ENCODE data around the gene RAB31.

The RAB31 gene

DNA sequence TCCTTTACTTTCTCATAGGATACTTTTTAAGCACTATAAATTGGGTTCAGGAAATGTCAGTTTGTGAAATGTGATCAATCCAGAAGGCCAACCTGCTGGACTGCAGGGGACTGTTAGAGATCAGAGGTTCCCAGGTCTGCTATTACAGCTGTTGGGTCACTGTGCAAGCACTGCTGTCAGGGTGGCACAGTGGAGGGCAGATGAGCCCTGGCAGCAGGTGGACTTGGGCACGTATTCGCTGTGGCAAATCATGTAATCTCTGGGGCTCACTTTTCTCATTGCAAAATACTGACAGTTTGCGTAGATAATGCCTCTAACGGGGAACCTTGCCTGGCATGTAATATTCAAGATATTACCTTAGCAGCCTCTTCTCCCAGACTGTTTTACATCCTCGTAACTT is 18.1 kb downstream of the RAB31 start:
- peak overlapping the region in 1 of 2 donors; percentile 9 for H3K4me3 ChIP-seq (ENCODE audit: low read length in 2 of 2)
- peaks cover 11% of the 10 kb centered on the region for H3K4me1 ChIP-seq (ENCODE audit: control insufficient read depth, insufficient read depth, low read length)
- H3K36me3 ChIP-seq (ENCODE audit: control insufficient read depth in 2 of 2, insufficient read depth in 2 of 2, low read length in 2 of 2) = peaks cover 0 to 2% of the 10 kb centered on the region in 2 donors
- no peaks in the 10 kb centered on the region for H3K27me3 ChIP-seq (ENCODE audit: control insufficient read depth in 1 of 2, insufficient read depth in 2 of 2, low read length in 2 of 2)
- H3K9ac ChIP-seq (ENCODE audit: low read length in 2 of 2) = no peak overlapping the region
- H3K9me3 ChIP-seq (ENCODE audit: control insufficient read depth in 2 of 2, low read length in 2 of 2) = no peaks in the 10 kb centered on the region
- no peak overlapping the region for H3K27ac ChIP-seq (ENCODE audit: low read length)

DNA sequence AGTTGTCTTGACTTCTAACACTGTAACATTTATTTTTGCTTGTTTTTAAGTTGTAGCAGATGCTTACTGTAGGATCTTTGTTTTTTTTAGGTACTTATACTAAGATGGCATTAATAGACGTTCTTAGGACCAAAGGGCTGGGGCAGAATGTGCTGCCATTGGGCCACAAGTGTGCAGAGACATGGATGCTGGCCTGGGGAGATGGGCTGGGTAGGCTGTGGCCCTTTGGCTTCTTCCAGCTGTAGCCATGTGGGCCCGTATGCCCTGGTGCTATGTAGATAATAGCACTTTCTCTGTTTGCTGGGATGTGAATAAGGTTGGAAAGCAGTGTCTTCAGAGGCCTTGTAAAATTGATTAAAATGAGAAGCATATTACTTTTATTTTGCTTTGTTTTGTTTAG is 18.8 kb downstream of the RAB31 start:
- Histone ChIP-seq H3K4me3 (ENCODE audit: low read length in 2 of 2) (no peak overlapping the region), H3K9ac (ENCODE audit: low read length in 2 of 2) (no peak overlapping the region), H3K36me3 (ENCODE audit: control insufficient read depth in 2 of 2, insufficient read depth in 2 of 2, low read length in 2 of 2) (peaks cover under 1 to 3% of the 10 kb centered on the region in 2 donors), H3K27ac (ENCODE audit: low read length) (no peak overlapping the region), H3K4me1 (ENCODE audit: control insufficient read depth, insufficient read depth, low read length) (peaks cover 9% of the 10 kb centered on the region), H3K27me3 (ENCODE audit: control insufficient read depth in 1 of 2, insufficient read depth in 2 of 2, low read length in 2 of 2) (no peaks in the 10 kb centered on the region), H3K9me3 (ENCODE audit: control insufficient read depth in 2 of 2, low read length in 2 of 2) (no peaks in the 10 kb centered on the region)

DNA sequence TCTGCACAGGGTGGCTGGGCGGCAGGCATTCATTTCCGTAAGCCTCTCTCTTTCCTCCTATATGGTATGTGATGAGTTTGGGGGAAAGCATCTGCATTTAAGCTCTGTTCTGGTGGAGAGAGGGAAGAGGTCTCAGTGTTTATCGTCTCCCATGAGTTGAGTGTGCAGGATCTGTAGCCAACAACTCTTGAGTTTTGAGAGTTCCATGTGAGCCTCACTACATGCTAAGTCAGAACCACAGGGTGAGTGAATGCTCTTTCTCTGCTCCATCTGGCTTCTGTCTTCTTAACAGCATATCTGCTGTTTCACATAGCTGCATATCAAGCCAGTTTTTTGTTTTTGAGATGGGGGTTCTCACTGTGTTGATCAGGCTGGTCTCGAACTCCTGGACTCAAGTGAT is 22.7 kb downstream of the RAB31 start:
- Histone ChIP-seq H3K9me3 (ENCODE audit: control insufficient read depth in 2 of 2, low read length in 2 of 2) (no peaks in the 10 kb centered on the region), H3K27me3 (ENCODE audit: control insufficient read depth in 1 of 2, insufficient read depth in 2 of 2, low read length in 2 of 2) (no peaks in the 10 kb centered on the region), H3K4me3 (ENCODE audit: low read length in 2 of 2) (no peak overlapping the region), H3K36me3 (ENCODE audit: control insufficient read depth in 2 of 2, insufficient read depth in 2 of 2, low read length in 2 of 2) (peaks cover 14 to 15% of the 10 kb centered on the region in 2 donors), H3K9ac (ENCODE audit: low read length in 2 of 2) (no peak overlapping the region), H3K27ac (ENCODE audit: low read length) (no peak overlapping the region), H3K4me1 (ENCODE audit: control insufficient read depth, insufficient read depth, low read length) (peaks cover 11% of the 10 kb centered on the region)

DNA sequence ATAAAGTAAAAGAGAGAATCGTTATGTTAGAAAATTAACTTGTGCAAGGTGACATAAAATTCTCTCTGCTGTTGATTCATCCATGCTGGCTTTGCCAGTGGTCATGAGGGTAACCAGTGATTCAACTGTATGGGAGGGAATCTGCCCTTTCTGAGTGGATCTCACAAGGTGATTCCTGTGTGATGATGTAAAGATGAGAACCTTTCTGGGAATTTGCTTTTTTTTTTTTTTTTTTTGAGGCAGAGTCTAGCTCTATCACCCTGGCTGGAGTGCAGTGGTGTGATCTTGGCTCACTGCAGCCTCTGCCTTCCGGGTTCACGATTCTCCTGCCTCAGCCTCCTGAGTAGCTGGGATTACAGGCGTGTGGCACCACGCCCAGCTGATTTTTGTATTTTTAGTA is 23.3 kb downstream of the RAB31 start:
- no peaks in the 10 kb centered on the region for H3K9me3 ChIP-seq (ENCODE audit: control insufficient read depth in 2 of 2, low read length in 2 of 2)
- no peak overlapping the region for H3K9ac ChIP-seq (ENCODE audit: low read length in 2 of 2)
- H3K4me1 ChIP-seq (ENCODE audit: control insufficient read depth, insufficient read depth, low read length) = peaks cover 7% of the 10 kb centered on the region
- H3K27ac ChIP-seq (ENCODE audit: low read length) = no peak overlapping the region
- no peak overlapping the region for H3K4me3 ChIP-seq (ENCODE audit: low read length in 2 of 2)
- H3K27me3 ChIP-seq (ENCODE audit: control insufficient read depth in 1 of 2, insufficient read depth in 2 of 2, low read length in 2 of 2) = no peaks in the 10 kb centered on the region
- H3K36me3 ChIP-seq (ENCODE audit: control insufficient read depth in 2 of 2, insufficient read depth in 2 of 2, low read length in 2 of 2) = peaks cover 14 to 15% of the 10 kb centered on the region in 2 donors

DNA sequence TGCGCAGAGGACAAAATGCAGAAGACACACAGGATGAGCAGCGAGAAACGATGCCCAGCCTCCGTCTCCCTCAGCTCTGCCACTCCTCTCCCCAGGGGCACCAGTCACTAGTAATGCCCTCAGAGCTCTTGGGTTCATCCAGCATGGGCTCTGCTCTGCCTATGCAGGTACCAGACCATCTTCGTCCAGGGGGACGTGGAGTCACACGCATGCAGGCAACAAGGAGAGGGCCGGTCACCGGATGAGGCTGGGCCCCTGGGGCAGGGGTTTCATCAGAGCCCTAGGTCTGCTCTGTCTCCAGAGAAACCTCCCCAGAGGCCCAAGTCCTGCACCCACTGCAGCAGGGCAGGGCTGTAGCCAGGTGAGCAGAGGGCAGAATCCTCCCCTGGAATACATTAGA is 23.9 kb downstream of the RAB31 start:
- Histone ChIP-seq H3K4me3 (ENCODE audit: low read length in 2 of 2) (no peak overlapping the region), H3K27ac (ENCODE audit: low read length) (no peak overlapping the region), H3K4me1 (ENCODE audit: control insufficient read depth, insufficient read depth, low read length) (peaks cover 3% of the 10 kb centered on the region), H3K36me3 (ENCODE audit: control insufficient read depth in 2 of 2, insufficient read depth in 2 of 2, low read length in 2 of 2) (peaks cover 14 to 15% of the 10 kb centered on the region in 2 donors), H3K27me3 (ENCODE audit: control insufficient read depth in 1 of 2, insufficient read depth in 2 of 2, low read length in 2 of 2) (no peaks in the 10 kb centered on the region), H3K9me3 (ENCODE audit: control insufficient read depth in 2 of 2, low read length in 2 of 2) (no peaks in the 10 kb centered on the region), H3K9ac (ENCODE audit: low read length in 2 of 2) (no peak overlapping the region)

DNA sequence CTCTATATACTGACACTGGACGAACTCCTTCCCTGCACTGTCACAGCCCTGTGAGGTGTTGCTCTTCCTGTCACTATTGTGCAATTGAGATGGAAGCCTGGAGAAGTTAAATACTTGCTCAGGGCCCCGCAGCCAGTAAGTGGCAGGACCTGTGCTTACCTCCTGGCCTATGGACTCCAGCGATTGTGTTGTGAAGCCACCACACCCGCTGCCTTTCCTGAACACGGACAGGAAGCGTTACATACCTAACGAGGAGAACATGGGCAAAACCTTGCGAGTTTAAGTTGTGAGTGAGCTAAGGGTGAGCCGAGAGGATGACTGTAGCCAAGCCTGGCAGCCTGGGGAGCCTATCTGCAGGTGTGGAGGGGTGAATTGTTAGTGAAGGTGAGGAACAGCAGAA is 26.1 kb downstream of the RAB31 start:
- Histone ChIP-seq H3K27ac (ENCODE audit: low read length) (no peak overlapping the region), H3K4me3 (ENCODE audit: low read length in 2 of 2) (no peak overlapping the region), H3K36me3 (ENCODE audit: control insufficient read depth in 2 of 2, insufficient read depth in 2 of 2, low read length in 2 of 2) (peaks cover 14 to 15% of the 10 kb centered on the region in 2 donors), H3K9me3 (ENCODE audit: control insufficient read depth in 2 of 2, low read length in 2 of 2) (no peaks in the 10 kb centered on the region), H3K9ac (ENCODE audit: low read length in 2 of 2) (no peak overlapping the region), H3K4me1 (ENCODE audit: control insufficient read depth, insufficient read depth, low read length) (peaks cover 10% of the 10 kb centered on the region), H3K27me3 (ENCODE audit: control insufficient read depth in 1 of 2, insufficient read depth in 2 of 2, low read length in 2 of 2) (no peaks in the 10 kb centered on the region)

DNA sequence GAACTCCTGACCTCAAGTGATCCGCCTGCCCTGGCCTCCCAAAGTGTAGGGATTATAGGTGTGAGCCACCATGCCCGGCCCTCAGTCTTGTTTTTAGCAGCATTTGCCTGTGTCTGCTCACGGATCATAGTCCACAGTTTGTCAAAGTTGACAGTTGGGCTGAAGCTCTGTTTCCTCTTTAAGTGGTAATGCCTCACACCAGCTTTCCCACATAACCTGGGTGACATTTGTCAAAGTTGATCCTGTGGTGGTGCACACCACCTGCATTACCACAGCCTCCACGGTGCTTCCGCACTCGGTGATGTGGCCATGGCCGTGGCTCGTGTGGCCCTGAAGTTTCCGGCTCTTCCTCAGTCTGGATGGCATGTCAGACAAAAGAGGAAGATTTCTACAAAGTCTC is 27.1 kb downstream of the RAB31 start:
- Histone ChIP-seq H3K27me3 (ENCODE audit: control insufficient read depth in 1 of 2, insufficient read depth in 2 of 2, low read length in 2 of 2) (no peaks in the 10 kb centered on the region), H3K27ac (ENCODE audit: low read length) (no peak overlapping the region), H3K9me3 (ENCODE audit: control insufficient read depth in 2 of 2, low read length in 2 of 2) (no peaks in the 10 kb centered on the region), H3K4me1 (ENCODE audit: control insufficient read depth, insufficient read depth, low read length) (peaks cover 10% of the 10 kb centered on the region), H3K36me3 (ENCODE audit: control insufficient read depth in 2 of 2, insufficient read depth in 2 of 2, low read length in 2 of 2) (peaks cover 14 to 15% of the 10 kb centered on the region in 2 donors), H3K4me3 (ENCODE audit: low read length in 2 of 2) (no peak overlapping the region), H3K9ac (ENCODE audit: low read length in 2 of 2) (no peak overlapping the region)

DNA sequence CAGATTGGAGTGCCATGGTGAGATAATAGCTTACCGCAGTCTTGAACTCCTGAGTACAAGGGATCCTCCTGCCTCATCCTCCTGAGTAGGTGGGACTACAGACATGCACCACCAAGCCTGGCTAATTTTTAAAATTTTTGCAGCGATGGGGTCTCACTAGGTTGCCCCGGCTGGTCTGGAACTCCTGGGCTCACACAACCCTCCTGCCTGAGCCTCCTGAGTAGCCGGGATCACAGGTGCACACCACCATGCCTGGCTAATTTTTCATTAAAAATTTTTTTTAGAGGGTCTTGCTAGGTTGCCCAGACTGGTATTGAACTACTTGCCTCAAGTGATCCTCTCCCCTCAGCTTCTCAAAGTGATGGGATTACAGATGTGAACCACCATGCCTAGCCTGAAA is 27.8 kb downstream of the RAB31 start:
- Histone ChIP-seq H3K9me3 (ENCODE audit: control insufficient read depth in 2 of 2, low read length in 2 of 2) (no peaks in the 10 kb centered on the region), H3K4me3 (ENCODE audit: low read length in 2 of 2) (no peak overlapping the region), H3K27me3 (ENCODE audit: control insufficient read depth in 1 of 2, insufficient read depth in 2 of 2, low read length in 2 of 2) (no peaks in the 10 kb centered on the region), H3K4me1 (ENCODE audit: control insufficient read depth, insufficient read depth, low read length) (peaks cover 10% of the 10 kb centered on the region), H3K9ac (ENCODE audit: low read length in 2 of 2) (no peak overlapping the region), H3K27ac (ENCODE audit: low read length) (no peak overlapping the region), H3K36me3 (ENCODE audit: control insufficient read depth in 2 of 2, insufficient read depth in 2 of 2, low read length in 2 of 2) (peaks cover 14 to 15% of the 10 kb centered on the region in 2 donors)

DNA sequence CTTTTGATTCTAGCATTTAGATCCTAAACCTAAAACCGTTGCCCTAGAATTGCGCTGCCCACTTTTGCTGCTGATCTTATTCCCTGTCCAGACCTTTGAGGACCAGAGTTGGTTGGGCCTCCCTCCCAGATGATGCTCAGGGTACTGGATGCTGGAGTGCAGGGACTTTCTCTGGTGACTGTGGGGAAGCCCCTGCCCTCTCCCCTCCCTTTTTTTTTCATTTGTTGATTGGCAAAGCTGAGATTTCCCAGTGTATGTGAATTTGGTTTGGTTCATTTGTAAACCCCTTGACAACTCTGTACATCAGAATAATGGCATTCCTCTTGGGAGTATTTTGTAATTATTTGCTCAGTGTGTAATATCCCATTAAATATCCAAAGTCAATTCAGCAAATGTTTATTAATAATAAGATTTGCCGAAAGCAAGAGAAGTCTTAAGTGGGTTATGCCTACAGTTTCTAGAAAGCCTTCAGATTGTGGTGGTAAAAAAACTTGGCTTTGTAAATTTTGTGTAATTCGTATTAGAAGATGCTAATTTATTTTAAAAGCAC is 28.3 kb downstream of the RAB31 start:
- Histone ChIP-seq H3K9ac (ENCODE audit: low read length in 2 of 2) (no peak overlapping the region), H3K9me3 (ENCODE audit: control insufficient read depth in 2 of 2, low read length in 2 of 2) (no peaks in the 10 kb centered on the region), H3K36me3 (ENCODE audit: control insufficient read depth in 2 of 2, insufficient read depth in 2 of 2, low read length in 2 of 2) (peaks cover 14 to 15% of the 10 kb centered on the region in 2 donors), H3K27ac (ENCODE audit: low read length) (no peak overlapping the region), H3K27me3 (ENCODE audit: control insufficient read depth in 1 of 2, insufficient read depth in 2 of 2, low read length in 2 of 2) (no peaks in the 10 kb centered on the region), H3K4me1 (ENCODE audit: control insufficient read depth, insufficient read depth, low read length) (peaks cover 11% of the 10 kb centered on the region), H3K4me3 (ENCODE audit: low read length in 2 of 2) (no peak overlapping the region)

DNA sequence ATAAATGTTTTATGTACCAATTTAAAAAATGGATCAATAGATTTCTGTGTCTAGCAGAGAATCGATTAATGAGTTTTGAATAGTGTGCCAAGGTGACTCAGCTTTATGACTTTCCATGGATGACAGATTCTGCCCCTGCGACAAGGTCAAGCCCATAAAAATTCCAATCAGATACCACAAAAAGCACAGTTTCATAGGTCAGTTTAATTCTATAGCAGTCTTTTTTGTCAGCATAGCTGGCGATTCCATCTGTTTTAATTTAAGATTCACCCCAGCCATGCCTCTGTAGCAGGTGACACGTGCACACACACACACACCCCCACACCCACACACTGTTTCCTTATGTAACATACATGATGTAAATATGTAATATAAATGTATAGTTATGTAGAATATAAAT is 28.9 kb downstream of the RAB31 start:
- Histone ChIP-seq H3K9ac (ENCODE audit: low read length in 2 of 2) (no peak overlapping the region), H3K9me3 (ENCODE audit: control insufficient read depth in 2 of 2, low read length in 2 of 2) (no peaks in the 10 kb centered on the region), H3K27ac (ENCODE audit: low read length) (no peak overlapping the region), H3K27me3 (ENCODE audit: control insufficient read depth in 1 of 2, insufficient read depth in 2 of 2, low read length in 2 of 2) (no peaks in the 10 kb centered on the region), H3K4me1 (ENCODE audit: control insufficient read depth, insufficient read depth, low read length) (peaks cover 17% of the 10 kb centered on the region), H3K4me3 (ENCODE audit: low read length in 2 of 2) (no peak overlapping the region), H3K36me3 (ENCODE audit: control insufficient read depth in 2 of 2, insufficient read depth in 2 of 2, low read length in 2 of 2) (peaks cover 12 to 14% of the 10 kb centered on the region in 2 donors)

DNA sequence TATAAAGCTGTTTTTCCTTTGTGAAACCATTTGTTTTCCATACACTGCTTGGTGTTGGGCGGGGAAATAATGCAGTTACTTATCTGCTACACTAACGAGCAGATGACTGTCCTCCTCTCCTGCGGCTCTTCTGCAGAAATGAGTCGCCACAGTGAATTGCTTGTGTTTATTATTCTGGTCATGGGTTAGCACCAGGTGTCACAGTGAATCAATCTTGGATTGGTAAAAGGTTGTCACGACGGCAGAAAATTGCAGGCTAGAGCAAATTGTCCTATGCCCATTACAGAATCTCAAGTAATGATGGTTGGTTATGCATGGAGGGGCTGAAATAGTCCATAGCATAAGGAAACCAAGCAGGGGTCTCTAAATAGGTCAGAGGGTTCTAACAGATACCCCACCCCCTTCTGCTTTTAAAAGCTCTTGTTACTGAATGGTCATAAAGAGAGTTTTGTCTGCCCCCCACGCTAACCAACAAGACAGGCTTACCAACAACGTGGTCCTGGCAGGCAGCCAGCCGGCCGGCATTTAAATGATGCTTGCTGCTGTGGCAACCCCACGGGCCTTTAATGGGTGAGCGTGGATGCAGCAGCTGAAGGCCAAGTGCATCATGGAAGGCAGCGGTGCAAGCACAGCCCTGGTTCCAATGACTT is 29.5 kb downstream of the RAB31 start:
- Histone ChIP-seq H3K9me3 (ENCODE audit: control insufficient read depth in 2 of 2, low read length in 2 of 2) (no peaks in the 10 kb centered on the region), H3K4me3 (ENCODE audit: low read length in 2 of 2) (no peak overlapping the region), H3K4me1 (ENCODE audit: control insufficient read depth, insufficient read depth, low read length) (peaks cover 22% of the 10 kb centered on the region), H3K36me3 (ENCODE audit: control insufficient read depth in 2 of 2, insufficient read depth in 2 of 2, low read length in 2 of 2) (peaks cover 6 to 8% of the 10 kb centered on the region in 2 donors), H3K9ac (ENCODE audit: low read length in 2 of 2) (no peak overlapping the region), H3K27ac (ENCODE audit: low read length) (no peak overlapping the region), H3K27me3 (ENCODE audit: control insufficient read depth in 1 of 2, insufficient read depth in 2 of 2, low read length in 2 of 2) (no peaks in the 10 kb centered on the region)
